ENCODE data around the gene APLN. TPM values are rescaled to one million over a fixed set of nuclear protein-coding genes. Genes with fewer than 3 reads are reported as not detected.

APLN gene
- total and polyA plus RNA-seq, 2 donors = 1.0 to 1.8 TPM

DNA sequence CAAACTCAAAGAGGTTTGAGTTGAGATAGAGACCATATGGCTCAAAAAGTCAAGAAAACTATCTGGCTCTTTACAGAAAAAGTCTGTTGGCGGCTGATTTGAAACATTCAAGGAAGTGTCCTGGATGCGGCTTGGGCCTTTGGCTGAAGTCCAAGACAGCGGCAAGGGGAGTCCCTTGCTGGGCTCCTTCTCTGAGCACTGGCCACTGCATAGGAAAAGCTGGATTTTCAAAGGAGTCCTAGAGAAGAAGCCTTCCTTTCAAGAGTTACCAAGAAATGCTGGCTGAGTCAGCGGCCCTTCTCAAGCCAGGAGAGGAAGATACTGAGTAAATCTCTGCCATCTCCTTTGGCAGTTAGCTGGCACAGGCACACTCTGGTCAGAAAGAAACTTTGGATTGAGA, 12.1 kb downstream of the APLN start:
- 42% methylated on average over 4 of the region's 4 CpGs for WGBS
- Histone ChIP-seq H3K36me3 (ENCODE audit: insufficient read depth) (no peaks in the 10 kb centered on the region), H3K4me1 (ENCODE audit: insufficient read depth) (no peaks in the 10 kb centered on the region), H3K27ac (ENCODE audit: low read depth) (no peak overlapping the region), H3K4me3 (ENCODE audit: low read depth, low read length) (no peak overlapping the region)
- DNase-seq (ENCODE audit: extremely low spot score) = no peak

DNA sequence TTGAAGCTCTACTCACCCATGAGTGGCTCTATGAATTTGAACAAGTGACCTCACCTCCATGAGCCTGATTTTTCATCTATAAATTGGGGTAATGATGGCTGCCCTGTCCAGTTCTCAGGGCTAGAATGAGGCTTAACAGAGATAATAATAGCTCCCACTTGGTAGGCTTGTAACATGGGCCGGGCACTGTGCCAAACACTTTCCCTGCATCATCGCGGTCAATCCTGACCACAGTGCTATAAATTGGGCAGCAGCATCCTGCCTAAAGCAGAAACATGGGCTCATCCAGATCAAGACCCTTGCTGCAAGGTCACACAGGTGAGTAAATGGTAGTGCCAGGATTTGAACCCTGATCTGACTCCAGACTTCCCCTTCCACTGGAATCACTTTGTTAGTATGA, 12.8 kb downstream of the APLN start:
- Histone ChIP-seq H3K4me3 (ENCODE audit: low read depth, low read length) (no peak overlapping the region), H3K4me1 (ENCODE audit: insufficient read depth) (no peaks in the 10 kb centered on the region), H3K27ac (ENCODE audit: low read depth) (no peak overlapping the region), H3K36me3 (ENCODE audit: insufficient read depth) (no peaks in the 10 kb centered on the region)
- 25% methylated on average over 3 of the region's 3 CpGs for WGBS
- DNase-seq (ENCODE audit: extremely low spot score) = no peak

DNA sequence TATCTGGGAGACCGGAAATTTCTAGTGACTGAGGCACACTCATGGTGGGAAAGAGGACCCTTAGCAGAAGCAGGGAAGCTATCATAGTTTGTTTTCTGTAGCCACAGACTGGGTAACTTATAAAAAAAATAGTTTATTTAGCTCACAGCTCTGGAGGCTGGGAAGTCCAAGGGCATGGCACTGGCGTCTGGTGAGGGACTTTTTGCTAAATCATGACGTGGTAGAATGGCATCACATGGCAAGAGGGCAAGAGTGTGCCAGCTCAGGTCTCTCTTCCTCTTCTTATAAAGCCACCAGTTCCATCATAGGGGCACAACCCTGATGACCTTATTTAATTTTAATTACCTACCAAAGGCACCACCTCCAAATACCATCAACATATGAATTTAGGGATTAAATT, 13.3 kb downstream of the APLN start:
- Histone ChIP-seq H3K27ac (ENCODE audit: low read depth) (no peak overlapping the region), H3K36me3 (ENCODE audit: insufficient read depth) (no peaks in the 10 kb centered on the region), H3K4me1 (ENCODE audit: insufficient read depth) (no peaks in the 10 kb centered on the region), H3K4me3 (ENCODE audit: low read depth, low read length) (no peak overlapping the region)
- DNase-seq (ENCODE audit: extremely low spot score) = no peak
- WGBS = 85% methylated on average over 3 of the region's 3 CpGs

DNA sequence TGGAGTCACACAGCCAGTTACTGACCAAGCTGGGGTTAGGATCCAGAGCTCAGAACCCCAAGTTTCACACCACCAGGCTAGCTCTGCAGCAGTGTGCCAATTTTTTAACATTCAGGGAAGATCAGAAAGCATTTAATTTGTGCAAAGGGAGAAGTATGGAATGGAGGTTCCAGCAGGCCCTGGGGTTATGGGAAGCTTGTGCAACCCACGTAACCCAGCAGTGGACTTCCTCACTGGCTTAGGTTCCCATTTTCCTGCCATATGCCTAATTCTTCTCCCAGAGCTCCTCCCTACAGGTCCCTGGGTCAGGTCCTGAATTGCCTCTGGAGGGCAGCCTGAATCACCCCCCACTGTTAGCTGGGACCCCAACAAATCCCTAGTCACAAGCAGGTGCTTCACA, 14.0 kb downstream of the APLN start:
- no peak for DNase-seq (ENCODE audit: extremely low spot score)
- no peaks in the 10 kb centered on the region for H3K36me3 ChIP-seq (ENCODE audit: insufficient read depth)

DNA sequence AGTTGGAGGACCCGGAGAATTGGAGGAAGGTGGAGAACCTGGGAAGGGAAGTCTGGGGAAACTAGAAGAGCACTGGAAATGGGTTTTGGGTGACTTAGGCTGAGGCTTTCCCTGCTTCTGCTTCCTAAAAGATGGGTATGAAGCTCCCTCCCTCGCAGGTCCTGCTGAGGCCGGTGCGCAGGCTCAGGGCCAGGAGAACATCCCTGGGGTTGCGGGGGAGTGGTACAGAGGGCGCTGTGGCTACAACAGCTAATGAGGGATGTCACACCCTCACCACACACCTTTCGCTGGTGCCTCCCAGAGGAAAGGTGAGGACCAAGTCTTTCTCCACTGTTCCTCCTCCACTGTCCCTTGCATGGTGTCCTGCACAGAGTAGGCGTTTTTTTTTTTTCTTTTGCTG, 15.8 kb downstream of the APLN start:
- Histone ChIP-seq H3K4me3 (ENCODE audit: low read depth, low read length) (no peak overlapping the region), H3K36me3 (ENCODE audit: insufficient read depth) (no peaks in the 10 kb centered on the region), H3K27ac (ENCODE audit: low read depth) (no peak overlapping the region), H3K4me1 (ENCODE audit: insufficient read depth) (no peaks in the 10 kb centered on the region)
- no peak for DNase-seq (ENCODE audit: extremely low spot score)
- WGBS = 91% methylated on average over 8 of the region's 8 CpGs

More for the DNA sequence above, 14.0 kb downstream of the APLN start:
- Histone ChIP-seq H3K4me3 (ENCODE audit: low read depth, low read length) (no peak overlapping the region), H3K4me1 (ENCODE audit: insufficient read depth) (no peaks in the 10 kb centered on the region), H3K27ac (ENCODE audit: low read depth) (no peak overlapping the region)
- 97% methylated on average over 1 of the region's 1 CpG for WGBS

DNA sequence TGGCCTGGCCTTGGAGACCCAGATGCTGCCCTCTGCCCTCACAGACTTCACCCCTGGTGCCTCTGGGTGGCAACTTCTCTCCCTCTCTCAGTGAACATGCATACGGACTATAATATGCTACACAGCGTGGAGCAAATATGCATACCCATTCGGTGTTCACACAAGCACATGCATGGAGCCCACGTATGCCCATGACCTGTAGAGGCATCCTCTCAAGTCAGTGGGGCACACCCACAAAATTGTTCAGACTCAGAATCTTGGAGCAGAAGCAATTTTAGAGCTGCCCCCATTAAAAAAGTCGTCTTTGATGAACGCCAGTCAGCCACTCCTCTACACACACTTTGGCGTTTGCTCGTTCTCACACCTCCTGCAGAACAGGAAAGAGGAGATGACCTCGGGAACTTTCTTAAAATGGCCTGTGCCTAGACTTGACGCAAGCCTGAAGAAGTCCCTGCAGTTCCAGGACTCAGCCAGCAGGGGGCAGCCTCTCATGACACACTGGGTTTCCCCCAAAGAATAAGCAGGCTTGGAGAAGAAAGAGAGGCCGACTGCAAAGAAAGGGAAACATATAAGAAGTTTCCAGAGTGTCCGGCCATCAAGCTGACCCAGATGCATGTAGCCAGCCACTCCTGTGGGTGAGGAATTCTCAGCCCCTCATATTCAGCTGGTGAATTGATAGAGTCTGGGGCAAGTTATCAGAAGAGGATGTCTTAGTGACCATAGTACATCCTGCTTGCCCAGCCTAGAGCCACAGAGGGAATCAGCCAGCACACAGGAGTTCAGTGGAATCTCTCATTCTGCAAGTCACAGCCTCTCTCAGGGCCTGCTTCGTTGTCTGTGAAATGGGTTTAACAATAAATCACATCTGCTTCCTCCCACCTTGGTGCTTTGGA, 17.3 kb downstream of the APLN start:
- Histone ChIP-seq H3K4me3 (ENCODE audit: low read depth, low read length) (no peak overlapping the region), H3K4me1 (ENCODE audit: insufficient read depth) (no peaks in the 10 kb centered on the region), H3K27ac (ENCODE audit: low read depth) (no peak overlapping the region), H3K36me3 (ENCODE audit: insufficient read depth) (no peaks in the 10 kb centered on the region)
- DNase-seq (ENCODE audit: extremely low spot score) = peak; percentile 15
- WGBS = 27% methylated on average over 13 of the region's 13 CpGs

DNA sequence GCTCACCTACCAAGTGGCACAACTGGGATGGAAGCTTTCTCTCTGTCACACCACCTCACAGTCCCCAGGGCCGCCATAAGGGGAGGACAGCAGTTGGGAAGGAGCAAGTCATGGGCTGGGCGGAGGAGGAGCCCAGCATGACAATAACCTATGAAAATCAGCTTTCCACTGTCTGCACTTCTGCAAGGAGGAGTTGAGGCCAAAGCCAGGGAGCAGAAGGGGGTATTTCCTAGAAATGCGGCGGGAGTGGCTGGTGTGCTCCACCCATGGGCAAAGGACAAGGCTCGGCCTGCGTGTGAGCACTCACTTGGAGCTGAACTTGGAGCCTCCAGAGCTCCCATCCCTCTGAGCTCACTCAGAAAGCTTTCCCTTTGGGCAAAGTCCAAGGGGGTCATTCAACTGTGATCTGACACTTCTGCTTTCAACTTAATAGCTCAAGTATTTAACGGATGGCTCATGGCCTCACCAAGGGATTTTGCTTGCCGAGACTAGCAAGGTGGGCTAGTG, 18.5 kb downstream of the APLN start:
- no peak overlapping the region for H3K27ac ChIP-seq (ENCODE audit: low read depth)
- DNase-seq (ENCODE audit: extremely low spot score) = no peak
- H3K4me1 ChIP-seq (ENCODE audit: insufficient read depth) = no peaks in the 10 kb centered on the region
- no peak overlapping the region for H3K4me3 ChIP-seq (ENCODE audit: low read depth, low read length)
- WGBS = 80% methylated on average over 8 of the region's 8 CpGs
- H3K36me3 ChIP-seq (ENCODE audit: insufficient read depth) = no peaks in the 10 kb centered on the region

DNA sequence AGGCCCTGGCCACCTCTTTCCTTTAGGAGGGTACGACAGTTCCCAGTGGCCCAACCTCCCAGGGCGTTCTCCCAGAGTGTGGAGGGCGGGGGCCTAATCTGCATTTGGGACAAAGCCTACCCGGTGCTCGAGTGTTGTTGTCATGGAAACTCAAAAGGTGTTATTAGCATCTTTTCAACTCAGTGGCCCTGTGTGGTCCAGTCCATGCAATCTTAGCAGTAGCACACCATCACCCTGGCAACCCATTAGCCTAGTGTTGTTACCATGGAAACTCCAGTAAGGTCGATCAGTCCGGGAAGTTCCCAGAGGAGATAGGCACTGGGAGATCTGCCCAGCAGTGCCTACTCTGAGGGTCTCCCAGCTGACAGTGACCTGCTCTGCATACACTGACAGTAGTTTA, 20.2 kb downstream of the APLN start:
- Histone ChIP-seq H3K36me3 (ENCODE audit: insufficient read depth) (no peaks in the 10 kb centered on the region), H3K4me3 (ENCODE audit: low read depth, low read length) (no peak overlapping the region), H3K4me1 (ENCODE audit: insufficient read depth) (no peaks in the 10 kb centered on the region), H3K27ac (ENCODE audit: low read depth) (no peak overlapping the region)
- DNase-seq (ENCODE audit: extremely low spot score) = no peak
- 63% methylated on average over 7 of the region's 7 CpGs for WGBS

DNA sequence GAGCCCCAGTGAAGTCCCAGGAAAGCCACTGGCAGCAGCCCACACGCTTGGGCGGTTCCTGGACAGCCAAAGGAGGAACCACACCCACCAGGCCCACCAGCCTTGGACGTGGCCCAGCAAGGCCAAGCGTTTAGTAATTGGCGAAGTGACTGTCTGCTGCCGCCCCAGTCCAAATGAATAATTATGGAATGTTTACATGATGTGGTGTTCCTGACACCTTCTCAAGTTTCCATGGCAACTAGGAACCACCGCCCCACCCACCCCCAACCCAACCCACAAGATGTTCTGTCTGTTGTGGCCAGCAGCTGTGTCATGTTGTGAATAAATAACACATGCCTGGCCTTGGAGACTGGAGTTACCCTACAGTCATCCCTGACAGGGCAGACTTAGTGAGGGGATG, 22.3 kb downstream of the APLN start:
- H3K36me3 ChIP-seq (ENCODE audit: insufficient read depth) = no peaks in the 10 kb centered on the region
- no peak overlapping the region for H3K4me3 ChIP-seq (ENCODE audit: low read depth, low read length)
- no peak for DNase-seq (ENCODE audit: extremely low spot score)
- no peak overlapping the region for H3K27ac ChIP-seq (ENCODE audit: low read depth)
- 64% methylated on average over 7 of the region's 7 CpGs for WGBS
- H3K4me1 ChIP-seq (ENCODE audit: insufficient read depth) = no peaks in the 10 kb centered on the region

DNA sequence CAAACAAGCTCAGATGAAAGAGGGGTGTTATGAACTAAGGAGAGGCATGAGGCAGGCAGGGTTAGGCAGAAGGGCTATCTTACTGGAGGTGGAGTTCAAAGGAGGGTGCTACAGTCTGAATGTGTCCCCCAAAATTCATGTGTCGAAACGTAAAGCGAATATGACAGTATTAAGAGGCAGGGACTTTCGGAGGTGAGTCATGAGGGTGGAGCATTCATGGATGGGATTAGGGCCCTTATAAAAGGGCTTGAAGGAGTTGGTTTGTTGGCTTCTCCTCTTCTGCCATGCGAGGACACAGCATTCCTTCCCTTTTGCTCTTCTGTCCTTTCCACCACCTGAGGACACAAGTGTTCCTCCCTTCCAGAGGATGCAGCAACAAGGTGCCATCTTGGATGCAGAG, 22.9 kb downstream of the APLN start:
- Histone ChIP-seq H3K4me1 (ENCODE audit: insufficient read depth) (no peaks in the 10 kb centered on the region), H3K4me3 (ENCODE audit: low read depth, low read length) (no peak overlapping the region), H3K36me3 (ENCODE audit: insufficient read depth) (no peaks in the 10 kb centered on the region), H3K27ac (ENCODE audit: low read depth) (no peak overlapping the region)
- 83% methylated on average over 5 of the region's 5 CpGs for WGBS
- no peak for DNase-seq (ENCODE audit: extremely low spot score)

DNA sequence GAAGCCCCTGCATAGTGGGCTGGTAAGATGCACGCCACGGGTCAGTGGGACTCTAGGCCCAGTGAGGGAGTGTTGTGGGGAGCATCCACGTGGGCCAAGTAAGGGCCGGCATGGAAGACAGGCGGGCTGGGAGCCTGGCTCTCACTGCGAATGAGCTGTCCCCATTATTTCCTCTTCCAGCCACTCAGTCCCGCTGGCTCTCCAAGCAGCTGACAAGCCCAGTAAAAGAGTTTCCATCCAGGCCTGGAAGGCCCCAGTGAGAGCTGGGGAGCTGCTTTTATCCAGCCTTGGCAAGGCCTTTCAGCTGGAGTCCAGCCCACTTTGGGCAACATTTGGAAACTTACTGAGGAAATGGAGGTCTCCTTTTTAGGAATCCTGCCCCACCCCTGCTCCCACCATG, 24.9 kb downstream of the APLN start:
- Histone ChIP-seq H3K4me3 (ENCODE audit: low read depth, low read length) (no peak overlapping the region), H3K4me1 (ENCODE audit: insufficient read depth) (no peaks in the 10 kb centered on the region), H3K27ac (ENCODE audit: low read depth) (no peak overlapping the region), H3K36me3 (ENCODE audit: insufficient read depth) (no peaks in the 10 kb centered on the region)
- DNase-seq (ENCODE audit: extremely low spot score) = no peak
- 32% methylated on average over 7 of the region's 7 CpGs for WGBS

DNA sequence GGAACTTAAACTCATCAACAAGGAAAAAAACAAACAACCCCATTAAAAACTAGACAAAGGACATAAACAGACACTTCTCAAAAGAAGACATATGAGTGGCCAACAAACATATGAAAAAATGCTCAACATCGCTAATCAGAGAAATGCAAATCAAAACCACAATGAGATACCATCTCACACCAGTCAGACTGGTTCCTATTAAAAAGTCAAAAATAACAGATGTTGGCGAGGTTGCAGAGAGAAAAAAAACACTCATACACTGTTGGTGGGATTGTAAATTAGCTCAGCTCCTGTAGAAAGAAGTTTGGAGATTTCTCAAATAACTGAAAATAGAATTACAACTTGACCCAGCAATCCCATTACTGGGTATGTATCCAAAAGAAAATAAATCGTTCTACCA, 28.7 kb downstream of the APLN start:
- WGBS = 48% methylated on average over 3 of the region's 3 CpGs
- no peaks in the 10 kb centered on the region for H3K4me1 ChIP-seq (ENCODE audit: insufficient read depth)
- H3K36me3 ChIP-seq (ENCODE audit: insufficient read depth) = no peaks in the 10 kb centered on the region
- H3K27ac ChIP-seq (ENCODE audit: low read depth) = no peak overlapping the region
- H3K4me3 ChIP-seq (ENCODE audit: low read depth, low read length) = no peak overlapping the region
- DNase-seq (ENCODE audit: extremely low spot score) = no peak

DNA sequence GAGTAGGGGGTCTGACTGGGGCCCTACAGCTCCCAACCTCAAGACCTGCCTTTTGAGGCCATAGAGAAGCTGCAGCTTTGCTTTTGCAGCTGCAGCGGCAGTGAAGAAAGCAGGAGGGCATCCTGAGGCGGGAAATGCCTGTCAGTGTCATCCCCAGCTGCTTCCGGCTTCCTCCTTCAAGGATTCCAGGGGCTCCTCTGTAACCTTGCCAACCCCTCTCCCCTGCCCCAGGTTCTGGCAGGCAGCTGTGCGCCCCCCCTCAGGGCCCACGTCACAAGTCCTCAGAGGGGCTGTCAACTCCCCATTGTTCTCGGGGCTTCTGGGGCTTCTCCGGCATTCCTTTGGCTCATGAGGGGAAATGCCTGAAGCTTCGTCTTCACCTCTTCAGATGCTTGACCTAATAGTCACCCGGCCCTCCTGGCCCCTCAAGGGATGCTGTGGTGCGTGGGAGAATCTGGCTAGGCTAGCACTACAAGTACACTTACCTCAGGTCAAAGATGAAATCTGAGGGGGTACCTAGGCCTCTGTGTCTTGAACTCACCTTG, 31.9 kb downstream of the APLN start:
- Histone ChIP-seq H3K27ac (ENCODE audit: low read depth) (no peak overlapping the region), H3K4me1 (ENCODE audit: insufficient read depth) (no peaks in the 10 kb centered on the region), H3K4me3 (ENCODE audit: low read depth, low read length) (no peak overlapping the region), H3K36me3 (ENCODE audit: insufficient read depth) (no peaks in the 10 kb centered on the region)
- WGBS = 71% methylated on average over 10 of the region's 10 CpGs
- no peak for DNase-seq (ENCODE audit: extremely low spot score)

DNA sequence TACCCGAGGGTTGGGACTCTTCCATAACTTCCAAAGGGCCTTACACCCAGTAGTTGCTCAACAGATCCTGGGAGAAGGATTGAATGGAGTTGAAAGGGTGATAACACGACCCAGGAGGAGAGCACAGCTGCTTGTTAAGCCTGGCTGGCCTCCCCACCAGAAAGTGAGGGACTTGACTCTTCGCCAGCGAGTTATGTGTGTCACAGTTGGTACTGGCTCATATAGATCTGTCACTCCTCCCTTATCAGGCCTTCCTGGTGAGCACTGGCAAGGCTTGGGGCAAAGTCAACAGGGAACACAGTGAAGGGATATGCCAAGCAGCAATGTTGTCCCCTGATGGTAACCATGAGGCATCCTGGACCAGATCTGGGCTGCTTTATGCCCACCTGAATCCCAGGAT, 35.8 kb downstream of the APLN start:
- no peaks in the 10 kb centered on the region for H3K36me3 ChIP-seq (ENCODE audit: insufficient read depth)
- no peak for DNase-seq (ENCODE audit: extremely low spot score)
- H3K4me1 ChIP-seq (ENCODE audit: insufficient read depth) = no peaks in the 10 kb centered on the region
- H3K4me3 ChIP-seq (ENCODE audit: low read depth, low read length) = no peak overlapping the region
- no peak overlapping the region for H3K27ac ChIP-seq (ENCODE audit: low read depth)
- WGBS = 85% methylated on average over 4 of the region's 4 CpGs
